Ovary (tissue), 3 donors: Measurements from ENCODE around the gene TMOD3.

ENCODE experiments used
- CTCF ChIP-seq, 3 donors: fragments of 450-650 bp in 2 of 3; fragments of 200-600 bp in 1 of 3; IDR thresholded peaks; one replicate each; pipeline versions ENCODE4 v1.5.1 to v1.8.0; 2016 to 2022; ENCODE audit warnings: antibody characterized with exemption in 3 of 3, mild to moderate bottlenecking in 1 of 3
- EP300 ChIP-seq: sonication (generic); formaldehyde crosslinking; IDR thresholded peaks from one replicate; pipeline ENCODE4 v1.6.1; 2017; ENCODE audit warnings: antibody characterized with exemption
- donor health status: DM: no; HTN: no; CAD: no.

GRCh38 chr15:51866751-51867150 lies 37.3 kb downstream of the TMOD3 start:
- TF ChIP-seq EP300 (no peak), CTCF (IDR thresholded peaks at IDR 0.05) (no peak)
